VCaP (cell line): Measurements from ENCODE around the gene MYCBP2.

Source experiments
- H3K27ac ChIP-seq: fragments of 450-650 bp; 2 replicates; pipeline ENCODE4 v1.5.1; 2017
- TF ChIP-seq, protein P1 (sequence below): fragments of 450-650 bp; conservative IDR thresholded peaks from 2 replicates; pipeline ENCODE4 v1.5.1; 2017; ENCODE audit warnings: mild to moderate bottlenecking, moderate library complexity

MYCBP2 gene

DNA sequence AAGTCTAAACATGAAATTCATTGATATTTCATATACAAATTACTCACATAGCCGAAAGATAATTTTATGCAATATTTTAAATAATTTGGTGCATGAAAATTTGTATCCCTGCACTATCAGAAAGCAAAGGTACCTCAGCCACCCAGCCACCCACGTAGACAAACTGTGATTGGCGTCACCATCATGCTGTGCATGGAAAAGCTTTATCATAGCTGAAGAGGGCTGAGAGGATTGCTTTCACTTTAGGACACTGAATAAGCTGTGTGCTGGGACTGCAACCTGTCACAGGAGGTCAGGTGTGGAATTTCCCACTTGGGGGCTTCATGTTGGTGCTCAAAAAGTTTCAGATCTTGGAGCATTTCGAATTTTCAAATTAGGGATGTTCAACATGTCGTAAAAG is 96.3 kb downstream of the MYCBP2 start:
- TF ChIP-seq, protein P1, sequence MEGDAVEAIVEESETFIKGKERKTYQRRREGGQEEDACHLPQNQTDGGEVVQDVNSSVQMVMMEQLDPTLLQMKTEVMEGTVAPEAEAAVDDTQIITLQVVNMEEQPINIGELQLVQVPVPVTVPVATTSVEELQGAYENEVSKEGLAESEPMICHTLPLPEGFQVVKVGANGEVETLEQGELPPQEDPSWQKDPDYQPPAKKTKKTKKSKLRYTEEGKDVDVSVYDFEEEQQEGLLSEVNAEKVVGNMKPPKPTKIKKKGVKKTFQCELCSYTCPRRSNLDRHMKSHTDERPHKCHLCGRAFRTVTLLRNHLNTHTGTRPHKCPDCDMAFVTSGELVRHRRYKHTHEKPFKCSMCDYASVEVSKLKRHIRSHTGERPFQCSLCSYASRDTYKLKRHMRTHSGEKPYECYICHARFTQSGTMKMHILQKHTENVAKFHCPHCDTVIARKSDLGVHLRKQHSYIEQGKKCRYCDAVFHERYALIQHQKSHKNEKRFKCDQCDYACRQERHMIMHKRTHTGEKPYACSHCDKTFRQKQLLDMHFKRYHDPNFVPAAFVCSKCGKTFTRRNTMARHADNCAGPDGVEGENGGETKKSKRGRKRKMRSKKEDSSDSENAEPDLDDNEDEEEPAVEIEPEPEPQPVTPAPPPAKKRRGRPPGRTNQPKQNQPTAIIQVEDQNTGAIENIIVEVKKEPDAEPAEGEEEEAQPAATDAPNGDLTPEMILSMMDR = no peak
- no peak overlapping the region for H3K27ac ChIP-seq

DNA sequence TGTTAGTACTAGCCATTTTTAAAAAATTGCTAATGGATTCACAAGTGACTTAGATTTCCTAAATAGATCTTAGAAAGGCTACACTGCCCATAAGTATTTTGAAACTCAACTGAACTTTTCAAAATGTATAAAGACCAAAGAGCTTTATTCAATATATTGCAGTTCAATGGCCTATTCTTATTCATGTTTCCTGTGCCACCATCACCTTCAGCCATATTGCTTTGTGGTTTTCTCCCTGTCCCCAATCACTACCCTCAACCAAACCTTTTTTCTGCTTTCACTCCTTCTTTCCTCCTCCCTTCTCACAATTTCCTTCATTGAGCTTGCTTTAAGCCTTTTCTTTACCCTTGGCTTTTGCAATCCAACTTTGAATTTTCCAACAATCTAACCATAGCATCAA is 100.9 kb downstream of the MYCBP2 start:
- H3K27ac ChIP-seq = no peak overlapping the region
- TF ChIP-seq, protein P1 = no peak

DNA sequence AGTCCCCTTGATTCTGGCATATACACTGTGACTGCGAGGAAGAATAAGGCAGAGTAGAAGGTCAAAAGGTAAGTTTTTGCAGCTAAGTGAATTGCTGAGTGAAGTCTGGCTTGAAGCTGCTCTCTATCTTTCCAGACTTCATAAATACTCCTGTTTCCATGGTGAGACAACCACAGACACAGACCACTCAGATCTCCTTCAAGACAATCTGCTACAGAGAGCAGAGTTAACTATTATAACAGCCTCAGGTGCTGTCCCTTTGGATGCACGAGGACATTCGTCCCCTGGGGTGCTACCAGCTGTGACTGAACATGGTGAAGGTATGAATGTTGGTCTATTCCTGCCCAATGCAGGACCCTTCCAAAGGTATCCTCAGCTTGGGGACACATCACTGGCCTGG is 104.0 kb downstream of the MYCBP2 start:
- no peak overlapping the region for H3K27ac ChIP-seq
- TF ChIP-seq, protein P1 = no peak

DNA sequence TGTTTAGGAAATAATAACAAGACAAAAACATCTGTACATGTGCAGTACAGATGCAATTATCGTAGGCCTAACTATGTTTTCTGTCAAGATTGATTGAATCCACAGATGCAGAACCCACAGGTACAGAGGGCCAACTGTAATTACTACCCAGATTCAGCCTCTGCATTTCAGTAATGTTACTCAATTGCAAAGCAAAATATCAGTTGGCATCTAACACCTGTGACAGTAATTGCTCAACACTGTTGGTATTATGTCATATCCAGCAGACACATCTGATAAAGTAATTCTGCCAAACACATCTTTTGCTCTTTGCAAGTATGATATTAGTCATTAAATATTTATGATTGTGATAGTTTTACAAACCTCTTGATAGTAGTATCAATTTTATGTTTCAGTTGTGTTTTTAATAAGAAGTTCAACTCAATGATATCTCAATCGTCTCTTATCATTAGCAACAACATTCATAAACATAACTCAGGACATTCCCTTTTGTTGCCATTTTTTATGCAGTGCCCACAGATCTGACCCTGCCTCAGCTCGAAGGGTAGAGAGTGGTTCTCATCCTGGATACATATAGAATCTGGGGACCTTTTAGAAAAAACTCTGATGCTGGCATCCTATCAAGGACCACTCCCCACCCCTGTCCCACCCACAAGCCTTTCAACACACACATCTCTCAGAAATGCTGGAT is 104.7 kb downstream of the MYCBP2 start:
- TF ChIP-seq, protein P1 = no peak
- no peak overlapping the region for H3K27ac ChIP-seq

DNA sequence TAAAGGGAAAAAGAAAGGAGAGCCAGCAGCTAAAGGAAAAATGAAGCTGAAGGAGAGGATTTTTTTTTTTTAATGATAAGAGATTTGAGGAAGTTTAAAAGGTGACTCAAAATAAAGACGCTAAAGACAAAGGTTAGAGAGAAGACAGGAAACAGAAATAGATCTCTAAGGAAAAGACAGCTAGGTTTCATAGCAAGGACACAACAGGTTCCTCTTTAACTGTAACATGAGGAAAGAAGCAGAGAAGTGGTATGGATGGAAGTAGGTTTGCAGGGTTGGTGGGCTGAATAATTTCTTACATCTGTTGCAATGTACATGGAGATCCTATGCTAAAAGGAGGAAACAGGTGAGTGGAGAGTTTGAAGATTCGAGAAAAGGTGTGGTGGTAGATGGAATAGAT is 107.5 kb downstream of the MYCBP2 start:
- no peak overlapping the region for H3K27ac ChIP-seq
- TF ChIP-seq, protein P1 = no peak

DNA sequence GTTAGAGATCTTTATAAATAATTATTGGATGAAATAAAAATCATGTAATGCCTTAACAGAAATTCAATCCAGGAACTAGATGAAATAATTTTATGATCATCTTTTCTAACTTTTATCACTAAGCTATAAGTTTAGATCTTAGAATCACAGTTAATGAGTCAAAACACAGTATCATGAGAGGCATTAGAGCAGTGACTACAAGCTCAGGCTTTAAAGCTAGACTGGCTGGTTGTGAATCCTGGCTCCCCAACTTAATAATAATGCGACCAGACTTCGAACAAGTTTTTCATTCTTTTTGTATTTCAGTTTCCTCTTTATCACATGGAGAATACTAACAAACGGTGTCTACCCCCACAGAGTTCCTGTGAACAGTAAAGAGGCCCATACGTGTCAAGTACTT is 108.6 kb downstream of the MYCBP2 start:
- TF ChIP-seq, protein P1 = no peak
- no peak overlapping the region for H3K27ac ChIP-seq

DNA sequence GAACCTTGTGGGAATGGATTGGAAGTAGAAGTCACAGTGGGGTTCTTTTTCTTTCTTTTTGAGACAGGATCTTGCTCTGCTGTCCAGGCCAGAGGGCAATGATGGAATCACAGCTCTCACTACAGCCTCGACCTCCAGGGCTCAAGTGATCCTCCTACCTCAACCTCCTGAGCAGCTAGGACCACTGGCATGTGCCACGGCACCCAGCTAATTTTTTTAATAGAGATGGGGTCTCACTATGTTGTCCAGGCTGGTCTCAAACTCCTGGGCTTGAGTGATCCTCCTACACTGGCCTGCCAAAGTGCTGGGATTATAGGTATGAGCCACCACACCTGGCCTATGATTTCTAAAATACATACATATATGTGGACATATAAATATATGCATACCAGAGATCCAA is 111.4 kb downstream of the MYCBP2 start:
- no peak overlapping the region for H3K27ac ChIP-seq
- TF ChIP-seq, protein P1 = no peak
